Body of pancreas (tissue), 4 donors: Measurements from ENCODE around the gene ADGRA1. TPM values are rescaled to one million over a fixed set of nuclear protein-coding genes. Genes with fewer than 3 reads are reported as not detected.
"Not testable (repeated sequence)": the region's sequence is repeated elsewhere in the genome, so short reads cannot be mapped to it uniquely, and the experiment has no call there.

Experiments used
- ATAC-seq: fragments of 150-250 bp; one replicate; pipeline ENCODE4 v1.9.1; 2016
- DNase-seq, 4 donors: peaks; one replicate each; pipeline ENCODE4 v3.0.0-alpha.2; 2019
- H3K27ac ChIP-seq, 4 donors: fragments of 200-600 bp; sonication (generic); 1 replicate in 3 of 4; 2 replicates in 1 of 4; pipeline versions ENCODE4 v1.5.1 to v1.6.1; 2016 to 2019; ENCODE audit warnings: mild to moderate bottlenecking in 1 of 4, mixed read lengths in 1 of 4, moderate library complexity in 1 of 4
- H3K27me3 ChIP-seq, 2 donors: fragments of 200-600 bp; sonication (generic); one replicate each; pipeline ENCODE4 v1.6.0; 2016; ENCODE audit warnings: mild to moderate bottlenecking in 1 of 2
- H3K36me3 ChIP-seq, 2 donors: fragments of 200-600 bp; sonication (generic); replicated peaks in 1 of 2; 2 replicates each; pipeline ENCODE4 v1.5.1; 2016; ENCODE audit warnings: low read depth in 2 of 2; ENCODE audit not compliant: insufficient read depth in 1 of 2
- H3K4me1 ChIP-seq: fragments of 200-600 bp; sonication (generic); one replicate; pipeline ENCODE4 v1.6.0; 2016
- H3K4me3 ChIP-seq, 2 donors: fragments of 200-600 bp; sonication (generic); 1 replicate in 1 of 2; 2 replicates in 1 of 2; pipeline ENCODE4 v1.5.1; 2016 to 2019
- H3K9me3 ChIP-seq, 3 donors: fragments of 200-600 bp; sonication (generic); 1 replicate in 2 of 3; 2 replicates in 1 of 3; pipeline ENCODE4 v1.5.1; 2016
- POLR2A ChIP-seq, 3 donors: fragments of 450-650 bp; IDR thresholded peaks; one replicate each; pipeline ENCODE4 v1.6.1; 2016; ENCODE audit warnings: antibody characterized with exemption in 3 of 3, mild to moderate bottlenecking in 2 of 3
- WGBS, 2 donors: methylation state at CpG; one replicate each; pipeline ENCODE4 v1.1.5; 2017; 5-methylcytosine and 5-hydroxymethylcytosine counted together
- intact Hi-C: fragments of 100-400 bp; cut with DNase I; formaldehyde crosslinking; loops from one replicate; pipeline ENCODE4 v1.15.1; 2023
- total RNA-seq, 2 donors: library from RNA; depleted of rRNA; stranded (reverse); fragments of >200 nt; gene quantifications; one replicate each; pipeline ENCODE4 v1.1.0, GENCODE V29; 2016
- TF ChIP-seq, protein P1 (sequence below), 7 experiments: fragments of 450-650 bp in 4 of 7; fragments of 200-600 bp in 3 of 7; sonication (generic) in 3 of 7; IDR thresholded peaks; one replicate each; pipeline ENCODE4 v1.5.1; 2016 to 2019; ENCODE audit warnings: antibody characterized with exemption in 7 of 7

The ADGRA1 gene
- total RNA-seq, 2 donors from 2014 or later, result under 0.01 TPM; not detected in 1

- no peak for TF ChIP-seq POLR2A (IDR thresholded peaks at IDR 0.05)
- TF ChIP-seq, protein P1, sequence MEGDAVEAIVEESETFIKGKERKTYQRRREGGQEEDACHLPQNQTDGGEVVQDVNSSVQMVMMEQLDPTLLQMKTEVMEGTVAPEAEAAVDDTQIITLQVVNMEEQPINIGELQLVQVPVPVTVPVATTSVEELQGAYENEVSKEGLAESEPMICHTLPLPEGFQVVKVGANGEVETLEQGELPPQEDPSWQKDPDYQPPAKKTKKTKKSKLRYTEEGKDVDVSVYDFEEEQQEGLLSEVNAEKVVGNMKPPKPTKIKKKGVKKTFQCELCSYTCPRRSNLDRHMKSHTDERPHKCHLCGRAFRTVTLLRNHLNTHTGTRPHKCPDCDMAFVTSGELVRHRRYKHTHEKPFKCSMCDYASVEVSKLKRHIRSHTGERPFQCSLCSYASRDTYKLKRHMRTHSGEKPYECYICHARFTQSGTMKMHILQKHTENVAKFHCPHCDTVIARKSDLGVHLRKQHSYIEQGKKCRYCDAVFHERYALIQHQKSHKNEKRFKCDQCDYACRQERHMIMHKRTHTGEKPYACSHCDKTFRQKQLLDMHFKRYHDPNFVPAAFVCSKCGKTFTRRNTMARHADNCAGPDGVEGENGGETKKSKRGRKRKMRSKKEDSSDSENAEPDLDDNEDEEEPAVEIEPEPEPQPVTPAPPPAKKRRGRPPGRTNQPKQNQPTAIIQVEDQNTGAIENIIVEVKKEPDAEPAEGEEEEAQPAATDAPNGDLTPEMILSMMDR (IDR thresholded peaks at IDR 0.05), result no peak
- intact Hi-C loops, result no loop called here
- Histone ChIP-seq H3K27ac (no peak overlapping the region), H3K4me3 (no peak overlapping the region), H3K9me3 (no peaks in the 10 kb centered on the region), H3K27me3 (no peaks in the 10 kb centered on the region), H3K4me1 (no peaks in the 10 kb centered on the region), H3K36me3 (no peaks in the 10 kb centered on the region)
- ATAC-seq (no peak), DNase-seq (no peak)
- 18 to 56% methylated on average over 6 to 8 of the region's 8 CpGs for WGBS, 2 donors
These were observed 47.4 kb downstream of the ADGRA1 start for GRCh38 chr10:133135116-133135465.

GRCh38 chr10:133137486-133138145, 49.9 kb downstream of the ADGRA1 start:
- intact Hi-C loops, H3K36me3 ChIP-seq, ATAC-seq, H3K27me3 ChIP-seq, DNase-seq, H3K4me3 ChIP-seq, H3K4me1 ChIP-seq, H3K9me3 ChIP-seq, H3K27ac ChIP-seq: not testable (repeated sequence)
- 54% methylated on average over 10 of the region's 12 CpGs; no CpG with 5 or more reads in 1 of the 2 donors for WGBS, 2 donors

DNA sequence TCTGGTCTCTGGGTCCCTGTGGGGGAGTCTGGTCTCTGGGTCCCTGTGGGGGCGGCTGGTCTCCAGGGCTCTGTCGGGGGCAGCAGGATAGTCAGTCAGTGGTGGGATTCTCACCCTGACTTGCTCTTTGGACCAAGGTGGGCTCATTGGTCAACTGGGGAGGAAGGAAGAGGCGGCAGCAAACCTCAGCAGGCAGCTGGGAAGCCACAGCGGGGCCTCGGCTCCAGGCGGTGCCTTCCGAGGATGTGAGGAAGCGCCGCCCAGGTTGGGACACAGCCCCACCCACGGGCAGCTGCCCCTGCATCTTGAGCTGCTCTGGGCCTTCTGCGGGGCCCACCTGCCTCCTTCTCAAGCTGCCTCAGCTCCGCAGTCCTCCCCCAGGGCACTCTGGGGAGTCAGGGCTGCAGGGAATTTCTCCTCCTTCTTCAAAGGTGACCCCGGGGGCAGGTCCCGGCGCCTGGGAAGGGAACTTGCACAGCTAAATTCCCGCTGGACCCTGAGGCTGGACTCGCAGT, 51.9 kb downstream of the ADGRA1 start:
- no peaks in the 10 kb centered on the region for H3K36me3 ChIP-seq
- H3K27me3 ChIP-seq, result peaks cover 0 to 9% of the 10 kb centered on the region in 2 donors
- TF ChIP-seq, protein P1 (IDR thresholded peaks at IDR 0.05), result no peak
- TF ChIP-seq POLR2A (IDR thresholded peaks at IDR 0.05), result no peak
- WGBS, 2 donors, result 12 to 46% methylated on average over 14 to 17 of the region's 17 CpGs
- DNase-seq, result peak in 1 of 4 donors; percentile 5
- H3K27ac ChIP-seq, result no peak overlapping the region
- H3K9me3 ChIP-seq, result no peaks in the 10 kb centered on the region
- H3K4me3 ChIP-seq, result no peak overlapping the region
- no peaks in the 10 kb centered on the region for H3K4me1 ChIP-seq
- ATAC-seq, result no peak
- intact Hi-C loops, result no loop called here

GRCh38 chr10:133140417-133141143, 52.9 kb downstream of the ADGRA1 start:
- Histone ChIP-seq H3K4me3 (no peak overlapping the region), H3K4me1 (no peaks in the 10 kb centered on the region), H3K36me3 (no peaks in the 10 kb centered on the region), H3K27ac (no peak overlapping the region), H3K9me3 (no peaks in the 10 kb centered on the region), H3K27me3 (peaks cover 0 to 9% of the 10 kb centered on the region in 2 donors)
- DNase-seq (peak in 1 of 4 donors; percentile 9), ATAC-seq (no peak)
- 49 to 67% methylated on average over 13 to 22 of the region's 26 CpGs for WGBS, 2 donors
- intact Hi-C loops, result no loop called here
- TF ChIP-seq POLR2A (IDR thresholded peaks at IDR 0.05), result no peak
- TF ChIP-seq, protein P1 (IDR thresholded peaks at IDR 0.05), result no peak

- TF ChIP-seq POLR2A (IDR thresholded peaks at IDR 0.05), result no peak
- TF ChIP-seq, protein P1 (IDR thresholded peaks at IDR 0.05), result no peak
- Histone ChIP-seq H3K36me3 (no peaks in the 10 kb centered on the region), H3K27ac (no peak overlapping the region), H3K4me1 (no peaks in the 10 kb centered on the region), H3K27me3 (peaks cover 0 to 9% of the 10 kb centered on the region in 2 donors), H3K4me3 (no peak overlapping the region), H3K9me3 (no peaks in the 10 kb centered on the region)
- DNase-seq (no peak), ATAC-seq (no peak)
- intact Hi-C loops, result no loop called here
- WGBS, 2 donors, result 33 to 74% methylated on average over 3 to 22 of the region's 28 CpGs
These were observed 53.6 kb downstream of the ADGRA1 start for GRCh38 chr10:133141144-133141957.
